ENCODE measurements around the gene EPHA8. TPM values are rescaled to one million over a fixed set of nuclear protein-coding genes. Genes with fewer than 3 reads are reported as not detected.
A peak's percentile ranks its signal among the peaks of the same experiment; 100 is the strongest.

The EPHA8 gene
- total RNA-seq, 3 donors from 2014 or later (not counting 1 experiment from before 2014, with no cell fraction given): not detected

DNA sequence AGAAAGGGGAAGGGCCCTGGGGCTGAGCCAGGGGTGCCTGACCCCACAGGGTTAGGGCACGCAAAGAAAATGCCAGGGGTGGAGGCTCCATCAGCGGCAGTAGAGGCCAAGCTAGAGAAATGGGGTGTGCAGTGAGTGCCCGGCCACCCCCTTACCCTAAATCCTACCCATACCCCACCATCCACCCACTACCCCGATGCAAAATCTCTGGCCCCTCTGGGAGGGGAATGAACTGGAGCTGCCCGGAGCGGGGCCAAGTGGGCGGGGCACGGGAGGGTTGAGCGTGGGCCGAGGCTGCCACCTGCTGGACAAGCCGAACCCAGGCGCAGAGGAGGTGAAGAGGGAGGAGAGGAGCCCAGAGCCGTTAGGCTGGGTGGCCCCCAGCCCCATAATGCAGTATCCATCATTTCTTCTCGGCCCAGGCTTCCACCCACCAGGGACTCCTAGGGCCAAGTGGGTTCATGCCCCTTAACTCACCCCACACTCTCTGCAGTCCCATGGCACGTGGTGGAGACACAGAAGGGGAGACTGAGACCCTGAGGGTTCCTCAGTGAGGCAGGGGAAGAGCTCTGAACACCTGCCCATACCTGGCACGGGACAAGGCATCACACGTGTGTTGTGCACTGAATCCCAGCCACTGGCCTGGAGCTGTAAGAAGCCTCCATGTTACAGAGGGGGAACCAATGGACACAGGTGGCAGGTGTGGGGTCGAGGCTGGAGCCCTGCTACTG lies 78.8 kb downstream of the EPHA8 start:
- H3K27me3 ChIP-seq (ENCODE audit: control insufficient read depth, insufficient read depth, low read length): no peaks in the 10 kb centered on the region
- Mint-ChIP-seq H3K27ac (no peak overlapping the region), H3K4me1 (peaks cover 0 to 2% of the 10 kb centered on the region in 2 donors), H3K36me3 (no peaks in the 10 kb centered on the region), H3K27me3 (ENCODE audit: low read depth in 2 of 2) (peaks cover 0 to 6% of the 10 kb centered on the region in 2 donors), H3K4me3 (no peak overlapping the region), H3K9me3 (no peaks in the 10 kb centered on the region)
- intact Hi-C loops (cut with micrococcal nuclease): loop anchor here (1.0 kb wide), 1 partner anchor 222 kb away; no protein-coding TSS in a partner anchor
- TF ChIP-seq CTCF (IDR thresholded peaks at IDR 0.05): peak; percentile 76
- H3K4me3 ChIP-seq (ENCODE audit: low read length): no peak overlapping the region
- 11% methylated on average over 14 of the region's 18 CpGs for WGBS (ENCODE audit: insufficient coverage)
- ATAC-seq (peak; percentile 54 to 93 (median 90)), DNase-seq (peak; percentile 59 to 75)
- H3K9me3 ChIP-seq (ENCODE audit: control insufficient read depth, insufficient read depth, low read length): no peaks in the 10 kb centered on the region
- peaks cover 4% of the 10 kb centered on the region for H3K4me1 ChIP-seq (ENCODE audit: control insufficient read depth, insufficient read depth, low read length)
- no peaks in the 10 kb centered on the region for H3K36me3 ChIP-seq (ENCODE audit: control insufficient read depth, insufficient read depth, low read length)
- no peak overlapping the region for H3K27ac ChIP-seq (ENCODE audit: low read length)

GRCh38 chr1:22643381-22643780 lies 80.1 kb downstream of the EPHA8 start, which contains the start of gene C1QC:
TSS of gene C1QC (plus strand) at chr1:22643633. CDS start at chr1:22644024, 391 bp downstream.
- H3K36me3 Mint-ChIP-seq: no peaks in the 10 kb centered on the region
- Histone ChIP-seq H3K9me3 (ENCODE audit: control insufficient read depth, insufficient read depth, low read length) (no peaks in the 10 kb centered on the region), H3K4me1 (ENCODE audit: control insufficient read depth, insufficient read depth, low read length) (peaks cover 4% of the 10 kb centered on the region), H3K36me3 (ENCODE audit: control insufficient read depth, insufficient read depth, low read length) (no peaks in the 10 kb centered on the region), H3K27me3 (ENCODE audit: control insufficient read depth, insufficient read depth, low read length) (no peaks in the 10 kb centered on the region), H3K27ac (ENCODE audit: low read length) (no peak within 1 kb of the TSS), H3K4me3 (ENCODE audit: low read length) (no peak within 1 kb of the TSS)
- no peak for DNase-seq
- intact Hi-C loops (cut with micrococcal nuclease): no loop called here
- TF ChIP-seq CTCF (IDR thresholded peaks at IDR 0.05): no peak
- H3K27ac Mint-ChIP-seq: no peak within 1 kb of the TSS
- H3K9me3 Mint-ChIP-seq: no peaks in the 10 kb centered on the region
- peaks cover 0 to 3% of the 10 kb centered on the region in 2 donors for H3K27me3 Mint-ChIP-seq (ENCODE audit: low read depth in 2 of 2)
- ATAC-seq: no peak
- H3K4me1 Mint-ChIP-seq: no peaks in the 10 kb centered on the region
- no peak within 1 kb of the TSS for H3K4me3 Mint-ChIP-seq
- WGBS (ENCODE audit: insufficient coverage): 56% methylated on average over 8 of the region's 8 CpGs

GRCh38 chr1:22643928-22644327 lies 80.6 kb downstream of the EPHA8 start:
- no peak for TF ChIP-seq CTCF (IDR thresholded peaks at IDR 0.05)
- no peaks in the 10 kb centered on the region for H3K4me1 Mint-ChIP-seq
- H3K27me3 Mint-ChIP-seq (ENCODE audit: low read depth in 2 of 2): peaks cover 0 to 3% of the 10 kb centered on the region in 2 donors
- no peaks in the 10 kb centered on the region for H3K36me3 ChIP-seq (ENCODE audit: control insufficient read depth, insufficient read depth, low read length)
- no peaks in the 10 kb centered on the region for H3K27me3 ChIP-seq (ENCODE audit: control insufficient read depth, insufficient read depth, low read length)
- H3K4me1 ChIP-seq (ENCODE audit: control insufficient read depth, insufficient read depth, low read length): peaks cover 4% of the 10 kb centered on the region
- H3K9me3 ChIP-seq (ENCODE audit: control insufficient read depth, insufficient read depth, low read length): no peaks in the 10 kb centered on the region
- no peak for ATAC-seq
- no peak overlapping the region for H3K27ac ChIP-seq (ENCODE audit: low read length)
- no peak overlapping the region for H3K4me3 Mint-ChIP-seq
- H3K9me3 Mint-ChIP-seq: no peaks in the 10 kb centered on the region
- intact Hi-C loops (cut with micrococcal nuclease): no loop called here
- WGBS (ENCODE audit: insufficient coverage): 85% methylated on average over 12 of the region's 12 CpGs
- no peaks in the 10 kb centered on the region for H3K36me3 Mint-ChIP-seq
- no peak overlapping the region for H3K4me3 ChIP-seq (ENCODE audit: low read length)
- no peak overlapping the region for H3K27ac Mint-ChIP-seq
- no peak for DNase-seq
